GM21515 (cell line): ENCODE data around the gene CST2.
"Not testable (repeated sequence)": the region's sequence is repeated elsewhere in the genome, so short reads cannot be mapped to it uniquely, and the experiment has no call there.

Experiments
- ATAC-seq: cut with Tn5 transposase; IDR thresholded peaks from one replicate; pipeline ENCODE4 v1.9.1; 2021; ENCODE audit not compliant: unreplicated experiment

CST2 gene, protein sequence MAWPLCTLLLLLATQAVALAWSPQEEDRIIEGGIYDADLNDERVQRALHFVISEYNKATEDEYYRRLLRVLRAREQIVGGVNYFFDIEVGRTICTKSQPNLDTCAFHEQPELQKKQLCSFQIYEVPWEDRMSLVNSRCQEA

DNA sequence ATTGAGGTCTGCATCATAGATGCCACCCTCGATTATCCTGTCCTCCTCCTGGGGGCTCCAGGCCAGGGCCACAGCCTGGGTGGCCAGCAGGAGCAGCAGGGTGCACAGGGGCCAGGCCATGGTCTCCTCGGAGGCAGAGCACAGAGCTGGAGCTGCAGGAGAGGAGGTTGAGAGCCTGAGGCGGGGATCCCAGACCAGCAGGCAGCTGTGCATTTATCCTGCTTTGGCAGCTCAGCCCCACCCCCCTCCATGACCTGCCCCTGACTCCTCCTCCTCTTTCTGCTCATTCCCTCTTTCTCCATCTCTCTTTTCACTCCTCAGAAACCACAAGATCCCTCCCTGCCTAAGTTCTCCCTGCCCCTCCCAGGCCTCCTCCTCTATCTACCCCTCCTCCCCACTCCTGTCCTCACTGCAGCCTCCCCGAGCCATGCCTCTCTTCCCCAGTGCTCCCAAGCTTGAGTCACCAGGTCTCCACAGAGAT lies at the start of gene CST2:
TSS of gene CST2 (minus strand) at position 189 of the 481 bp plus-strand sequence. CDS start at position 120, 69 bp downstream.
- no peak for ATAC-seq

DNA sequence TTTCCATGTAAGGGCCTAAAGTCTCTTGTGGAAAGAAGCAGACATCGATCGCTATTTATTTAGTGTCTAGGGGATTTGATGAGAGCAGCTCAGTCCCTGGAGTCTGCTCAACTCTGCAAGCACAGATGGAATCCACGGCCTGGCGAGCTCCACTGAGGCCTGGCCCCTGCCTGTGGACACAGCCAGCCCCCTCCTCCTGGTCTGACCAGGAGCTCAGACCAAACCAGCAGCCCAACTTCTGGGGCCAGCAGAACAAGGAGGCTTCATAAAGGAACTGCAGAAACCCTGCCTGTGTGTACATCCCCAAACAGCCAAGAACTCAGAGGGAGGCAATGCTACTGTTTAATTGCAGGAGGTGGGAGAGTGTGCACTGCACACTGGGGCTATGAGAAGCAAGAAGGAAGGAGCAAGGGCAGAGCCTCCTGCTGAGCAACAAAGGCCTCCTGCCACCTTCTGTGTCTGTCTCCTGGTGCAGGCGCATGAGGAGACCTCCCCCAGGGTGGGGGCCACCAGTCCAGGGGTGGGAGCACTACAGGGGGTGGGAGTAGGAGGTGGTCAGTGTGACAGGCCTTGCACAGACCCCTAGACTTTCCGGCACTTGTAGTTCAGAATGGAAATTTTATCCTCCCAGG lies 49.2 kb upstream of the CST2 start:
- no peak for ATAC-seq

DNA sequence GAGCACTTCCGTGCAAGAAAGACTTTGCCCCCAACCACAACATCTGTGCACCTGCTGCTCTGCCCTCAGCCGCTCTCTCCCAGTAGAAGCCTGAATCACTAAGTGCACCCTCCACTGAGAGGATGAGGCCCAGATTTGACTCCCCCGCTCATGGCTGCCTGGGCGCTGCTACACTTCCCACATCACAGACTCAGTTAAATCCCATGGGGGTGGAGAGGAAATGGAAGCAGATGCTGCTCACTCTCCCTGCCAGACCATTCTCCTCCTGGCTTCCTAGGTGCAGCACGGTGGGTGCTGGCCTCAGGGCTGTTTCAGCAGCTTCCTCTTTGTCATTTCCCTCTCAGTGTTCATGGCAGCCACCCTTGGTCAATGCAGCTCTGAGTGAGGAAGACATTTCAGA lies 48.2 kb upstream of the CST2 start:
- ATAC-seq, result no peak

DNA sequence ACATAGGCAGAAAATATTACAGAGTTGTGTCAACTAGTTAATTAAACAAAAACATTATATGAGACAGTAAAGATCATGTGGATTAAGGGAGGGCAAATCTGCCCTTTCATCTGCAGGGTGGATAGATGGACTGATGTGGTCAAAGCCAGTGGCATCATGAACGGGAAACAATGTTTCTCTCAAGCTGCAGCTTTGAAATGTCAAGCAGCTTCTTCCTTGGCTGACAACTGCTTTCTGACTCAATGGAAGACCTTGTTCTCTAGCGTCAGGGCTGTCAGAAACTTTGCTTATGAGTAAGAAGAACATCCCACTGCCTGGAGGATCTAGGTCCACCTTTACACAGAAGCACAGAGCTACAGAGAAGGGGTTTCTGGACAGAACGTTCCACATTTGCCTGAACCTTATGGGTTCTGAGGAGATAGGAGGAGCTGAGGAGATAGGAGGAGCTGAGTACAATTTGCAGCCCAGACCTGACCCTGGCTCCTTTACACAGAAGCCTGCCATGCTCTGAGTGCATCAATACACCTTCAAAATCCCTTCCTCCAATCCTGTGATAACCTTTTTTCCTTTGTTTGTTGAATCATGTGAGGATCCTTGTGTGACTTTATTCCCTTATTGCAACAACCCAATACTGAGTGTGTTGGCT lies 47.0 kb upstream of the CST2 start:
- ATAC-seq, result no peak

DNA sequence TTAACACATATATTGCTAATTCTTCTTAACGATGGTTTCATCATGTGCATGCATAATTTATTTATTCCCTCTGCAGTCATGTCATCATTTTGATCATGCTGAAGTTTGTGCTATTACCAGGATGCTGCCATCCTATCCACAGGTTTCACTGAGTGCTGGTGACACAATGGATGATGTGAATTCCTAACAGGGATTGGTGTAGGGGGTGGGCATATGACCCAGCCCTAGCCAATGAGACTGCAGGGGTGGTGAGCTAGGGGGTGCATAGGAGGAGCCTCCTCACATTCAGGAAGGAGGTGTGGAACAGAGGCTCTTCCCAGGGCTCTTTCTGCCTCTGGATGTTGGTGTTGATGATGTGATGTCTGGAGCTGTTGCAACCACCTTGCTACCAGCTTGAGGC lies 45.5 kb upstream of the CST2 start:
- ATAC-seq, result no peak

DNA sequence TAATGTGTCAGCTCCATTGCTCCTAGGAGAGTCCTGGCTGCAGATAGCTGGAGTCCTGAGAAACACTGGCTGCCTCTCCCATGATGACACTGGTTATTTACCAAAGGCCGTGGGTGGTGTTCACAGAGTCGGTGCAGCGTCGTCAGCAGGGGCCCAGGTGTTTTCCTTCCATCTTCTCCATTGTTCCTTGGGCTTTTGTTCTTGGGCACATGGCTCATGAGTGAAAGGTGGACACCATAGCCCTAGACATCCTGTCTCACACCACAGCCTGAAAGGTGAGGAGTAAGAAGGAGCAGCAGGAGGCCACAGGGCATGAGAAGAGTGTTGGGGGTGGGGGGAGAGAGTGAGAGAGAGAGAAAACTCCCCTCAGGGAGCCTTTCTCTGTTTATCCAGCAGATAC lies 43.9 kb upstream of the CST2 start:
- no peak for ATAC-seq

DNA sequence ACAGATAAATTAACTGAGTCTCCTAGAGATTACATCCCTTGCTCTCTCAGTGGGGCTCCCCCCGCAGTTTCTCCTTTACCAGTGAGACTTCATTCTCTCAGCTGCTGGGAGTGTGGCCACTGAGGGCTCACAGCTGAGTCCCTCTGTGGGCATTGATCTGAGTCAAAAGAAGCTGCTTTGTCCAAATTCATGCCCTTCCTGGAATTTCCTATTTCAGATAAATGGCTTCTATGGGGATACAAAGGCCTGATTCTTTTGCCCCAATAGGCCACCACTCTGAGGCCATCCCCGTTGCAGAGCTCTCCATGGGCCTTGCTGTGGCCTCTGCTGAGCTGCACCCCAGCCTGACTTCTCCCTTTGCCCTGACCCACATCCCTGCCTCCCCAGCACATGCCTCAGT lies 43.0 kb upstream of the CST2 start:
- ATAC-seq, result no peak

DNA sequence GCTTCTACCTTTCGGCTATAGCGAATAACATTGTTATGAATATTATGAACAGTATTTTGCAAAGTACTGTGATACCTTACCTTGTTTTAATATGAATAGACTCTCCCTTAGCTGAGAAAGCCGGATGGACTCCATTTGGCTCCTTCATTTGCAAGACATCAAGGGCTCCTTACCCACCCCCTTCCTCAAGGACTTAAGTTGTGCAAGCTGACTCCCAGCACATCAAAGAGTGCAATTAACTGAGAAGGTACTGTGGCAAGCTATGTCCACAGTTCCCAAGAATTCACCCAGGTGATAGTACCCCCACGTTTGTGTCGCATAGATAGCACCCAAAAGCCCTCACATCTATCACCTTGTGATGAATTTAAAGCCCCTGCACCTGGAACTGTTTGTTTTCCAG lies 41.8 kb upstream of the CST2 start:
- no peak for ATAC-seq

DNA sequence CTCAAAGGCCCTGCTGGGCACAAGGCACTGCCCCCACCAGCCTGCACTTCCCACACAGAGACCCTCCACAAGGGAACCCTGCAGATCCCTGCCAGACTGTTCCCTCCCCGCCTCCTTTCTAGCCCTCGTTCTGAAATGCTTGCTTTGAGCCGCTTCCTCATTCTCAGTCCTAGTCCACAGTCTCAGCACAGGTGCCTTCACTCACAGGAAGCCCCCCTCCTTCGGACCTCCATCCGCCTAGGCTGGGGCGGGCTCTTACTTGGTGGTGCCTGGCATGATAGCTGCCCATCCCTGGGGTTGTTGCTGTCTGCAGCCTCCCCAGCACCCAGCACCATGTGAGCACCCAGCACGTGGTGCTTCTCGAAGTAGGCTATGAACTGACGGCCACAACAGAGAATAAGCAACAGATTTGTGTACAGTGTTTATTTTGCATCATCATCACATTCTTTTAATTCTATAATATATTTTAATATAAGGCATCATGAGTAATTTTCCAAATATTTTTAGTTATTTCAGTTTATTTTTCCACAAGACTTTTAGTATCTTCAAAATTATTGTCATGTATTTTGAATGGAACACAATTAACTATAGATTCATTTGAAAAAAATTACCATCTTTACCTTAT lies 40.7 kb upstream of the CST2 start:
- ATAC-seq, result no peak

DNA sequence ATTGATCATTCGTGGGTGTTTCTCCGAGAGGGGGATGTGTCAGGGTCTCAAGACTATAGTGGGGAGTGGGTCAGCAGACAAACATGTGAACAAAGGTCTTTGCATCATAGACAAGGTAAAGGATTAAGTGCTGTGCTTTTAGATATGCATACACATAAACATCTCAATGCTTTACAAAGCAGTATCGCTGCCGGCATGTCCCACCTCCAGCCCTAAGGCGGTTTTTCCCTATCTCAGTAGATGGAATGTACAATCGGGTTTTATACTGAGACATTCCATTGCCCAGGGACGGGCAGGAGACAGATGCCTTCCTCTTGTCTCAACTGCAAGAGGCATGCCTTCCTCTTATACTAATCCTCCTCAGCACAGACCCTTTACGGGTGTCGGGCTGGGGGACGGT lies 34.2 kb upstream of the CST2 start:
- ATAC-seq, result not testable (repeated sequence)

DNA sequence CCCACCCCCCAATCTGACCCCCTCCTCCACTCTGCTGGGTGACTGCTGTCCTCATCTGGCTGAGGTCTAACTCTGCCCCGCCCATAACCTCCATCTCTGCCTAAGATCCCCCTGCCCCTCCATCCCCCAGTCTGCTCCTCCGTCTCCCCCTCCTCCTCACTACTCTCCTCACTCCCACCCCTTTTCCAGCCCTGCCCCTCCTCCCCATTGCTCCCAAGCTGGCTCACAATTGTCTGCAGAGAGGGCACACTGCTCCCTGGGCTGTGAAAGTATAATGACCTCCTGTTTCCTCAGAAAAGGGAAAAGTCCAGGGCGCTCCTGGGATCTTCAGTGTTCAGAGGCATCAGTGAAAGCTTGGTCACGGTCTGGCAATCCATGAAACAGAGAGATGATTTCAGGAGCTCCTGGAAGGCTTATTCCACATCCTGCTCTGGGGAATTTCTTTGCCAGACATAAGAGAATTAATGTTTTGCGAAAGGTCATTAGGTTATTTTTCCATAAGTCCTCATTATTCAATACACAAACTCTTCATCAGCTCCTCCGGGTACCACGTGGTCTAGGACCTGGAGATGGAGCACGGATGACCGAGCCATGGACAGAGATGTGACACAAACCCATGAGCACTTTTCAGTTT lies 31.6 kb upstream of the CST2 start:
- ATAC-seq, result no peak

DNA sequence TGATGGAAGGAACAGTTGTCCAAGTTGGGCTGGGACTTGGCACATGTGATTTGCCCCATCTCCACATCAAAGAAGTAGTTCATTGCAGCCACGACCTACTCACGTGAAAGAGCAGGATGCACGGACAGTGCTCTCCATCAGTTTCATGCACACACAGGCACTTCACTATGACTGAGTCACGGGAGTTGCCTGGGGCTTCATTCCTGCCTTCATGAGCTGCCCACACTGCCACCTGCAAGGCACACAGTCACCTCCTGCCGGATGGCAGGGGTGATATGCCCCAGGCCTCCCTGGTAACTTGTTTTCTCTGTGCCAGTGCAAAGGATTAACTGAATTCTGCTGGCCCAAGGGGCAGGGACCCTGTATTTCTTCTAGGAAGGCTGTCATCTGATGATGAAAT lies 30.2 kb upstream of the CST2 start:
- ATAC-seq, result no peak

DNA sequence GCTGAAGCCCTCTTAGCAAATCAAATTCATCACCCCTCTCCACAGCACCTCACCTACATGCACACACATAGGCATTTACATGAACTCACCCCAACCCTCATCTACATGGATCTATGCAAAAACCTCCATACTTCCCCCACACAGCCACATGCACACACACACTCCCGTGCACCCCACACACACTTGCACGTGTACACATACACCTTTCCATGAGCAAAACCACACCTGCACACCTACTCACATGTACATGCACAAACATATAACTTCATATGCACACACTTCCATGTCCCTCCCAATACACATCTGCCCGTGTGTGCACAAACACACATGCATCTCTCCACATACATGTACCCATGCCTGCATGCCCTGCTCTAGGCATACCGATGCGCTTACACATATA lies 29.7 kb upstream of the CST2 start:
- ATAC-seq, result no peak

DNA sequence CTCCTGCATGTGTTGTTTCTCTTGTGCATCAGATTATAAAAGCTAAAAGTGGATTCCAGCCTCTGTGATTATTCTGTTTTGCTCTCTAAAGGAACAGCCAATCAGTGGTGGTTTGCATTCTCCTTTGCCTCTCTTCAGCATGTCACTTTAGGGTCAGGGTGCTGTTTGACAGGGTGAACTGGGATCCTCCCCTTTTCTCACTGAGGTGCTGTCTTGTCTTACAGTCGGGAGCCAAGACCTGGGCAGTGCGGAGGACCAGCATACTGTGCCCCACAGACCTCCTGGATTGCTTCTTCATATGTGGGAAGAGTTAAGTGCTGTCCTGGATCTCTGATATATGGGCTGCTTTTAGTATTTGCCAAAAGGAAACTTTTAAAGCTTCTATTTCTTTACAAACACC lies 15.2 kb upstream of the CST2 start:
- no peak for ATAC-seq

DNA sequence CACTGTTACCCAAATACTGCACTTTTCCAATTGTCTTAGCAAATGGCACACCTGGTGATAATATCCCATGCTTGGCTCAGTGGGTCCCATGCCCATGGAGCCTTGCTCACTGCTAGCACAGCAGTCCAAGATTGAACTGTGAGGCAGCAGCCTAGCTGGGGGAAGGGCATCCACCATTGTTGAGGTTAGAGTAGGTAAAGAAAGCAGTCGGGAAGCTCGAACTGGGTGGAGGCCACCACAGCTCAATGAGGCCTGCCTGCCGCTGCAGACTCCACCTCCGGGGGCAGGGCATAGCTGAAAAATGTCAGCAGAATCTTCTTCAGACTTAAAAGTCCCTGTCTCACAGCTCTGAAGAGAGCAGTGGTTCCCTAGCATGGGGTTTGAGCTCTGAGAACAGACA lies 9.2 kb upstream of the CST2 start:
- ATAC-seq, result no peak

DNA sequence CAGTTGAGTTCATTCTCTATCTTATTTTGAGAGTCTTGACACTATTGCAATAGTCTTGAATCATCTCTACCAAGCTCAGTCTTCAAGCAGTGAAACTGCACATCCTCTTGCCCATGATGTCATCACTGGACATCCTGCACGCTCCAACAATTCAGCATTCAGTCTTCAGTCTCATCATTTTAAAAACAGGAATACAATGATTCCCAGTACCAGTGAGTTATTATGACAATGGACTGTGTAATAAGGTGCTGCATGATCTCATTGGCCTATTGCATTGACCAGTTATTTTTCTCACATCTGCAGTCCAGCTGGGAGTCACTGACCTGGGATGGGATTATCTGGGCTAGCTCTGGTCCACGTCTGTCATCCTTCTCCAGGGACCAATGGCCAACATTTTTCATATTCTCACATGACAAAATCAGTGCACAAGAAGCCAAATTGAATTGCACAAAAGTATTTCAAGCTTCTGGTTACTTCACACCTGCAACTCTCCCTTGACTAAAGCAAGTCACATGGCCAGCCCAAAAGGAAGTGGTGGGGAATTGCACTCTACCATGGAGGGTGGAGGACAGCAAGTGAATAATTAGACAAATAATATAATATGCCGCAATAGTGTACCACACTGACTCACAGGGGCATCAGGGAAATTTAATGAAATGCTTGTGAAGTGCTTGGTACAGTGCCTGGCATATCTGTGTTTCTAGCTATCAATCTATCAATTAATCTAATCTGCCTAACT lies 6.4 kb upstream of the CST2 start:
- ATAC-seq, result no peak

DNA sequence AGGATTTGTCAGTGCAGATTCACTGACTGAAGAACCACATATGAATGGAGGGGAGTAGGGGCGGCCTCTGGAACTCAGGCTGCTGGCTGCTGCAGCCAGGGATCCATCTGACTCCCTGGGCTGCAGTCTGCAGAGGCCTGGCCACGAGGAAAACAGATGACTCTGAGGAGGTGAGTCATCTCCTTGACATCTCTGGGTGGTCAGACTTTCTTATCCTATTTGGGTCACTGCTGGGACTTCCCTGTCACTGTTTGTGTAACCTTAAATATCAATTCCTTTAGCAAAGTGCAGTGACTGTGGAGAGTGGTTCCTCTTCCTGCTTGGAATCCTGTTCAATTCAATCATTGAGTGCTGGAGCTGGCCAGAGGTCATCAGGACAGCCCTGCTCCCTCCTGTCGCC lies 5.4 kb upstream of the CST2 start:
- ATAC-seq, result not testable (repeated sequence)

DNA sequence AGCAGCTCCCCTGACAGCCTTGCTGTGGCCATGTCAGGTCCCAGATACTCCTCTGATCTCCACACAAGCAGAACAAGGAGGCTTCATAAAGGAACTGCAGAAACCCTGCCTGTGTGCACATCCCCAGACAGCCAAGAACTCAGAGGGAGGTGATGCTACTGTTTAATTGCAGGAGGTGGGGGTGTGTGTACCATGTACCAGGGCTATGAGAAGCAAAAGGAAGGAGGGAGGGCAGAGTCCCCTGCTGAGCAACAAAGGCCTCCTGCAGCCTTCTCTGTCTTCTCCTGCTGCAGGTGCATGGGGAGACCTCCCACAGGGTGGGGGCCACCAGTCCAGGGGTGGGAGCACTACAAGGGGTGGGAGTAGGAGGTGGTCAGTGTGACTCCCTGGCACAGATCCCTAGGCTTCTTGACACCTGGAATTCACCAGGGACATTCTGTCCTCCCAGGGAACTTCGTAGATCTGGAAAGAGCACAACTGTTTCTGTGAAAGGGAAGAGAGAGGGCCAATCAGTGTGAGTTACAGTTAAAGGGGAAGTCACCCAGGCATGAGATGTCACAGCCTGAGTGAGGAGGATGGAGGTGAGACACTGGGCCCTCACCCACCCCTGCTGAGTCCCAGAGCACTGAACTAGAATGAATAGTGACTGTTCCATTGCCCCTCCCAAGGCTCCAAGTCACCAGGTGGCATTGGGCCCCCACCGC lies 2.8 kb downstream of the CST2 start:
- no peak for ATAC-seq

DNA sequence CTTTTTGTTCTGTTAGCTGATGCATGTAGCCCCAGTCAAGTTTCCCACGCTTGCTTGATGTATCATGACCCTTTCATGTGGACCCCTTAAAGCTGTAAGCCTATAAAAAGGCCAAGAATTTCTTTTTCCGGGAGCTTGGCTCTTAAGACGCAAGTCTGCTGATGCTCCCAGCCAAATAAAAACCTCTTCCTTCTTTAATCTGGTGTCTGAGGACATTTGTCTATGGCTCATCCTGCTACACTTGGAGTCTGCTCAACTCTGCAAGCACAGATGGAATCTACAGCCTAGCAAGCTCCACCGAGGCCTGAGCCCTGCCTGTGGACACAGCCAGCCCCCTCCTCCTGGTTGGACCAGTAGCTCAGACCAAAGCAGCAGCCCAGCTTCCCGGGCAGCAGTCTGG lies 3.4 kb downstream of the CST2 start:
- ATAC-seq, result no peak

DNA sequence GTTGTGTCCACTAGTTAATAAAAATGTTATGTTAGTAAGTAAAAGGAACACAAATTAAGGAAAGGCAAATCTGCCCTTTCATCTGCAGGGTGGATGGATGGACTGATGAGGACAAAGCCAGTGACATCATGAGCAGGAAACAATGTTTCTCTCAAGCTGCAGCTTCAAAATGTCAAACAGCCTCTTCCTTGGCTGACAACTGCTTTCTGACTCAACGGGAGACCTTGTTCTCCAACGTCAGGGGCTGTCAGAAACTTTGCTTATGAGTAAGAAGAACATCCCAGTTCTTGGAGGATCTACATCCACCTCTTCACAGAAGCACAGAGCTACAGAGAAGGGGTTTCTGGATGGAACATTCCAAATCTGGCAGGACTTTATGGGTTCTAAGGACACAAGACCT lies 6.0 kb downstream of the CST2 start:
- no peak for ATAC-seq
